Left ventricle myocardium inferior (tissue), 1 donor: ENCODE measurements around the gene ALKBH4. TPM values are rescaled to one million over a fixed set of nuclear protein-coding genes. Genes with fewer than 3 reads are reported as not detected.
"Not testable (repeated sequence)": the region's sequence is repeated elsewhere in the genome, so short reads cannot be mapped to it uniquely, and the experiment has no call there.

Experiments
- DNase-seq: peaks from one replicate; pipeline ENCODE4 v3.0.0-alpha.2; 2020
- H3K27ac ChIP-seq: fragments of 200-600 bp; replicated peaks from 2 replicates; pipeline ENCODE4 v1.8.0; 2021
- H3K27me3 ChIP-seq: fragments of 200-600 bp; 2 replicates; pipeline ENCODE4 v1.8.0; 2021; ENCODE audit warnings: low read depth
- H3K36me3 ChIP-seq: fragments of 200-600 bp; 2 replicates; pipeline ENCODE4 v1.8.0; 2021
- H3K4me1 ChIP-seq: fragments of 200-600 bp; 2 replicates; pipeline ENCODE4 v1.8.0; 2021
- H3K4me3 ChIP-seq: fragments of 200-600 bp; 2 replicates; pipeline ENCODE4 v1.8.0; 2021; ENCODE audit warnings: mild to moderate bottlenecking, moderate library complexity
- H3K9me3 ChIP-seq: fragments of 200-600 bp; replicated peaks from 2 replicates; pipeline ENCODE4 v1.8.0; 2021
- intact Hi-C: fragments of 100-400 bp; cut with micrococcal nuclease; formaldehyde crosslinking; loops from one replicate; pipeline ENCODE4 v1.11.0; 2022
- total RNA-seq: library from RNA; stranded (reverse); fragmentation: NEBNext Ultra II Directional; extraction: Animal tissue kit (Norgen Biotek cat#: 25700); gene quantifications from one replicate; pipeline ENCODE4 v1.2.1, GENCODE V29; 2021
- TF ChIP-seq, protein P1 (sequence below): fragments of 200-600 bp; IDR thresholded peaks from 2 replicates; pipeline ENCODE4 v1.8.0; 2021; ENCODE audit warnings: antibody characterized with exemption, mild to moderate bottlenecking, borderline replicate concordance
- donor health status: DM: no; HTN: yes; CAD: no; lungs with severe emphysema.

Gene ALKBH4
- total RNA-seq, 1 donor from 2014 or later: 6.0 TPM

- H3K4me1 ChIP-seq, H3K36me3 ChIP-seq, H3K27me3 ChIP-seq, H3K27ac ChIP-seq, DNase-seq, intact Hi-C loops, H3K9me3 ChIP-seq: not testable (repeated sequence)
- peak overlapping the region; percentile 50 for H3K4me3 ChIP-seq
These were observed 29.4 kb upstream of the ALKBH4 start for GRCh38 chr7:102494026-102494425.

DNA sequence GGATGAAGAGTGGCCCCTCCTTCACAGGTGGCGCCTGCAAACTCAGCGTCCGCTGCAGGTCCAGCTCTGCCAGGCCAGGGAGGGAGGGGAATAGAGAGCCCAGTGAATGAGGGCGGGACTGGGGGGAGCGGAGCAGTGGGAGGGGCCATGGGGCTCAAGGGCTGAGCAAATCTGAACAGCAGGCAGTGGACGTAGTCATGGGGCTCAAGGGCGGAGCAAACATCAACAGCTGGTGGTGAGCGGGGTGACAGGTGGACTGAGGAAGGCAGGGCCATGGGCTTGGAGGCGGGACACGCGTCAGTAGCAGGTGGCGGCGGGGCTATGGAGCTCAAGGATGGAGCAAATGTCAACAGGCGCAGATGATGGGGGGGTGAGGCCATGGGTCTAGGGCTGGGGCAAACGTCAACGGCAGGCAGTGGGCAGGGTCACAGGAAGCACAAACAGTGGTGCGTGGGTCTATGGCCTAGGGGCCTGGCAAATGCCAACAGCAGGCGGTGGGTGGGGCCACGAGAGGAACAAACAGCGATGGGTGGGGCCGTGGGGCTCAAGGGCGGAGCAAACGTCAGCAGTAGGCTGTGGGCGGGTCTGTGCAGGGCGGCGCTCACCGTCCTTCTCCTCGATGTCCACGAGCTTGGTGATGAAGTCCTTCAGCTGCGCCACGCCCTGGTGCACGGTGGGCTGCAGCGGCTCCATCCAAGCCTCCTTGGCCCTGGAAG is 28.7 kb upstream of the ALKBH4 start:
- DNase-seq, H3K4me3 ChIP-seq, H3K4me1 ChIP-seq, H3K36me3 ChIP-seq, H3K9me3 ChIP-seq, H3K27ac ChIP-seq, intact Hi-C loops, H3K27me3 ChIP-seq: not testable (repeated sequence)

DNA sequence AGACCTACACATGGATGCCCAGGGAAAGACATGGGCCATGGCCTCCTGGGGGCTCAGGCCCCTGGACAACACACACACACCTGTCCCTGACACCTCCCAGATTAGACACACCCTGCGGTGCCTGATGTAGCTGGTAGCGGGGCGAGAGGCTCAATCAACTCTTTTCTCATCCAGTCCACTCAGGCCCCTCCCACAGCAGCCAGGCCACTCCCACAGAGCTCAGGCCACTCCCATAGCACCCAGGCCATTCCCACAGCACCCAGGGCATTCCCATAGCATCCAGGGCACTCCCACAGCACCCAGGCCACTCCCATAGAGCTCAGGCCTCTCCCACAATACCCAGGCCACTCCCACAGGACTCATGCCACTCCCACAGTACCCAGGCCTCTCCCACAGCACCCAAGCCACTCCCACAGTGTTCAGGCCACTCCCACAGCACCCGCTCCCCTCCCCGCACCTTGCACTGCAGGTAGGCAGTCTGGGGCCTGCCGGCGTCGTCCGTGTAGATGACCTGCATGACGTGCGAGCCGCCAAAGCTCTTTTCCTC is 25.9 kb upstream of the ALKBH4 start:
- H3K27ac ChIP-seq, H3K4me1 ChIP-seq, H3K27me3 ChIP-seq, H3K9me3 ChIP-seq, H3K36me3 ChIP-seq, H3K4me3 ChIP-seq, intact Hi-C loops: not testable (repeated sequence)
- DNase-seq: peak; percentile 25

- H3K27me3 ChIP-seq, H3K27ac ChIP-seq, H3K36me3 ChIP-seq, DNase-seq, H3K9me3 ChIP-seq, H3K4me1 ChIP-seq, H3K4me3 ChIP-seq, intact Hi-C loops: not testable (repeated sequence)
These were observed 19.7 kb upstream of the ALKBH4 start for GRCh38 chr7:102484317-102484716.

DNA sequence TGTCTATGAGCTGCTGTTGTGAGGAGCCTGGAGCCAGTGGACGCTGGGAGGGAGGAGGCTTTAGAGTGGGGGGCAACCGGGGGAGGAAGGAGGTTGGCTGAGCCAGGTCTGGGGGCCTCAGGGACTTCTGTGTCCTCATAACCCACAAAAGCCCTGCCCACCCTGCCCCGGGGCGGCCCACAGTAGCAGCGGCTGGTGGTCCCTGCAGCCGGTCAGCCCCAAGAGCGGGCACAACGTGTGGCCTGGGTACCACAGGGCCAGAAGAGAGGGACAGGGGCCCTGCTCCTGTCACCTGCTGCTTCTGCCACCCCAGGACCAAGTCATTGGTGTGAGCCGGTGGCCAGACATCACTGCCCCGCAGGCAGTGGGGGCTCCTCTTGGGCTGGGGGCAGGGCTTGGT is 17.3 kb upstream of the ALKBH4 start:
- H3K27me3 ChIP-seq, intact Hi-C loops, H3K36me3 ChIP-seq, H3K9me3 ChIP-seq, H3K4me1 ChIP-seq, H3K4me3 ChIP-seq, H3K27ac ChIP-seq: not testable (repeated sequence)
- peak; percentile 7 for DNase-seq

DNA sequence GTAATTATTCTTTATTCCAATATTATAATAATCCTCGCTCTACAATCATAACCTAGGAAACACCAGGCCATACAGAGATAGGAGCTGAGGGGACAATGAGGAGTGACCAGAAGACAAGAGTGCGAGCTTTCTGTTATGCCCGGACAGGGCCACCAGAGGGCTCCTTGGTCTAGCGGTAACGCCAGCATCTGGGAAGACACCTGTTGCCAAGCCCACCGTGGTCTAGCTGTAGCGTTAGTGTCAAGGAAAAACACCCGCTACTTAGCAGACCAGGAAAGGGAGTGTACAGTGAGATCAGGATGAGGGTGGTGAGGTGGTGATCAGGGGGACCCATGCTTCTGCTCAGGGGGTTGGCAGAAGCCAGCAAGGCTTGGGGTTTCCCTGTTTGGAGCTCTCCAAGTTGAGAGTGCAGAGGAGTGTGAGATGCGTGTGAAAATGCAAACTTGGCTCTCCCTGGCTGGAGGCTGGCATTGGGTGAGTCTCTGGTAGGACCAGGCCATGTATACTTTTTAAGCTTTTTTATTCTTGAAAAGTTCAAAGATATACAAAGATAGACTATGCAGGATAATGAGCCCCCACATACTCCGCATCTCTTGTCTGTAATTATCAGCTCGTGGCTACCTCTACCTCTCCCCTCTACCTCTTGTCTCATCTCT is 15.4 kb upstream of the ALKBH4 start:
- H3K4me3 ChIP-seq, H3K9me3 ChIP-seq, H3K27me3 ChIP-seq, H3K36me3 ChIP-seq, H3K4me1 ChIP-seq, H3K27ac ChIP-seq, intact Hi-C loops: not testable (repeated sequence)
- peak; percentile 57 for DNase-seq
- TF ChIP-seq, protein P1, sequence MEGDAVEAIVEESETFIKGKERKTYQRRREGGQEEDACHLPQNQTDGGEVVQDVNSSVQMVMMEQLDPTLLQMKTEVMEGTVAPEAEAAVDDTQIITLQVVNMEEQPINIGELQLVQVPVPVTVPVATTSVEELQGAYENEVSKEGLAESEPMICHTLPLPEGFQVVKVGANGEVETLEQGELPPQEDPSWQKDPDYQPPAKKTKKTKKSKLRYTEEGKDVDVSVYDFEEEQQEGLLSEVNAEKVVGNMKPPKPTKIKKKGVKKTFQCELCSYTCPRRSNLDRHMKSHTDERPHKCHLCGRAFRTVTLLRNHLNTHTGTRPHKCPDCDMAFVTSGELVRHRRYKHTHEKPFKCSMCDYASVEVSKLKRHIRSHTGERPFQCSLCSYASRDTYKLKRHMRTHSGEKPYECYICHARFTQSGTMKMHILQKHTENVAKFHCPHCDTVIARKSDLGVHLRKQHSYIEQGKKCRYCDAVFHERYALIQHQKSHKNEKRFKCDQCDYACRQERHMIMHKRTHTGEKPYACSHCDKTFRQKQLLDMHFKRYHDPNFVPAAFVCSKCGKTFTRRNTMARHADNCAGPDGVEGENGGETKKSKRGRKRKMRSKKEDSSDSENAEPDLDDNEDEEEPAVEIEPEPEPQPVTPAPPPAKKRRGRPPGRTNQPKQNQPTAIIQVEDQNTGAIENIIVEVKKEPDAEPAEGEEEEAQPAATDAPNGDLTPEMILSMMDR: peak; percentile 59

GRCh38 chr7:102479209-102479584 is 14.5 kb upstream of the ALKBH4 start:
- H3K36me3 ChIP-seq, DNase-seq, intact Hi-C loops, H3K9me3 ChIP-seq, H3K27me3 ChIP-seq, H3K4me1 ChIP-seq: not testable (repeated sequence)
- H3K4me3 ChIP-seq: peak overlapping the region; percentile 72
- H3K27ac ChIP-seq: peak overlapping the region; percentile 50

DNA sequence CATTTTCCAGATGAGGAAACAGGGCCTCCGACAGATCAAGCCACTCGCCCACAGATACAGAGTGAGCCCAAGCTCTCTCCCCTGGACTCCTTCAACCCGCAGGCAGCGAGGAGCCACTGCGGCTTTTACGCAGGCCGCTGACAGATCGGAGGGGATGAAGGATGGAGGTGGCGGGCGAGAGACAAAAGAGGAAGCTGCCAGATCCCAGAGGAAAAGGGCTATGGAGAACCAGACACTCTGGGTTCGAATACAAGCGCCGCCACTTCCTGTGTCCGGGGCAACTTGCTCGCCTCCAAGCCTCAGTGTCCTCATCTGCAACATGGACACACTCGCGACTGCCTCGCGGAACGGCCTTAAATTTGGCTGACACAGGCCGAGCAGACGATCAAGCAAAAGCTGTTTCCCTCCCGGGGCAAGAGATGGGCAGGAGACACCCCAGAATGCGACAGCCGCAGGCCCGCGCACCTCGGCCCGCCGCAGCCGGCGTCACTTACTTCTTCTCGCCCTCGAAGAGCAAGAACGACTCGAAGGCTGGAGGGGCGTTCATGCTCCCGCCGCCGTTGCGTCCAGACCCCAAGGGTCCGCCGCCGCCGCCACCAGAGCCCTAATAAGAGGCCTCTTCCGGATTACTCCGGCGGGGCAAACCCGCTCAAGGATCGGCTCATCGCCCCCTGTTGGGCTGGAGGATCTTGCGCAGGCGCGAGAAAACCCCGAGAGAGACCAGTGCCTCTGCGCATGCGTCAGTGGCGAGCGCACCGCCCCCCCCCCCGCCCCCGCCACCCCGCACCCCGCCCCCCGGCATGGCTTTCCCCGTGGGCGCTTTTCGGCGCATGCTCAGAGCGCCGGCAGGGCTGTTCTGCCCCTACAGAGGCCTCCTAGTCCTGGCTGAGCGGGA is 13.9 kb upstream of the ALKBH4 start, which contains the start of gene POLR2J:
POLR2J (minus strand) TSS at position 609 of the 895 bp plus-strand sequence; CDS start at position 547, 62 bp downstream.
- DNase-seq: peak; percentile 93
- TF ChIP-seq, protein P1: peak; percentile 74
- H3K9me3 ChIP-seq, H3K36me3 ChIP-seq, intact Hi-C loops, H3K4me1 ChIP-seq, H3K27me3 ChIP-seq: not testable (repeated sequence)
- H3K4me3 ChIP-seq: peak within 1 kb of the TSS; percentile 72
- peak within 1 kb of the TSS; percentile 66 for H3K27ac ChIP-seq

DNA sequence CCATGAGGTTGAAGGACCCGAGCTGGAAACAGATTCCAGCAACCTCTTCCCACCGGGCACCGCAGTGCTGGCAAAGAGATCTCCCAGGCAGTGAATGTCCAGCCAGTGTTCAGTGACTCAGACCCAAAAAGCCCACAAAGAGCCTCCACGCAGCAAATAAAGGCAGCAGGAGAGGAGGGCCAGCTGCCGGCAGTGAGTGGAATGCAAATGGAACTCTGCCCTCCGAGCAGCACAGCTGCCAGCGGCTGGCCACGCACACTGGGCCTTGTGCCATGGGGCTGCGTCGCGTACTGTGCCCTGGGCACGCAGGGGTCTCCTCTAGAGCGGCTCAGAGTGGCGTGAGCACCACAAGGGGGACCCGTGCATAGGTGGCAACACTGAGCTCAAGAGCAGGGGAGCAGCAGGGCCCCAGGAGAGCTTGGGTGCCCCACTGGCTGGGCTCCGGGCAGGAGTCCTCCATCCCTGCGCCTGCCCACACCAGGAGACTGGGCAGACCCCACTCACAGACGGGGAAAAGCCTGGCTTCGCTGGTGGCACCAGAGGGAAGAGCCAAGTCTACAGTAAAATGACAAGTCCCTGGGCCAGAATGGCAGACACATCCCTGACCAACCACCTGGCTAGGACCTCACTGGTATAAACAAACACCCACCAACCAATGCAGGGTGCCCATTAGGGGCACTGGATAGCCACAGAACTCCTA is 10.2 kb upstream of the ALKBH4 start:
- H3K4me3 ChIP-seq, H3K9me3 ChIP-seq, H3K27me3 ChIP-seq, DNase-seq, intact Hi-C loops, H3K4me1 ChIP-seq, H3K27ac ChIP-seq: not testable (repeated sequence)
- H3K36me3 ChIP-seq: peaks cover 24% of the 10 kb centered on the region

GRCh38 chr7:102474116-102474515 is 9.5 kb upstream of the ALKBH4 start:
- not testable (repeated sequence) for H3K9me3 ChIP-seq

More at GRCh38 chr7:102474116-102474515, 9.5 kb upstream of the ALKBH4 start:
- H3K27me3 ChIP-seq, intact Hi-C loops, DNase-seq, H3K27ac ChIP-seq, H3K4me1 ChIP-seq, H3K4me3 ChIP-seq: not testable (repeated sequence)
- H3K36me3 ChIP-seq: peaks cover 27% of the 10 kb centered on the region
